Endothelial cell of umbilical vein (primary cell): Measurements from ENCODE around the gene ABCD3. TPM values are rescaled to one million over a fixed set of nuclear protein-coding genes. Genes with fewer than 3 reads are reported as not detected.

Source experiments
- BruUV-seq: library from RNA; stranded (reverse); fragments of 400-500 nt; replicated peaks from 2 replicates; lab custom pipeline; 2021; lab: Mats Ljungman, UMichigan
- CTCF ChIA-PET: fragments of 300-600, 350-600 bp; sonication (Branson Sonifier 250); formaldehyde crosslinking; loops from one replicate; lab custom pipeline; 2021; ENCODE audit warnings: antibody characterized with exemption, inconsistent platforms; lab: Charles Lee
- POLR2A ChIA-PET: fragments of 300-600, 350-600 bp; sonication (Branson Sonifier 250); formaldehyde crosslinking; loops from one replicate; lab custom pipeline; 2021; ENCODE audit warnings: antibody characterized with exemption, inconsistent platforms; lab: Charles Lee
- DNase-seq: peaks from one replicate; pipeline ENCODE4 v3.0.0-alpha.2; 2011; ENCODE audit warnings: low read depth, low spot score
- FAIRE-seq: peaks from 2 replicates; lab custom pipeline; 2011; peaks lifted over from hg19 to GRCh38; lab: Jason Lieb, UNC
- H2AFZ ChIP-seq: 2 replicates; pipeline ENCODE4 v1.6.0; 2012; ENCODE audit warnings: low read depth, low read length, control low read depth, inconsistent platforms
- H3K27ac ChIP-seq: 2 replicates; pipeline ENCODE4 v1.5.1; 2011; ENCODE audit warnings: low read depth, mild to moderate bottlenecking, control low read depth, low read length, moderate library complexity; ENCODE audit not compliant: insufficient read depth
- H3K27me3 ChIP-seq, 2 experiments: 2 replicates each; pipeline versions ENCODE4 v1.6.0 to v1.6.1; 2011; ENCODE audit warnings: low read length in 2 of 2, mixed read lengths in 1 of 2; ENCODE audit not compliant: control insufficient read depth in 2 of 2, insufficient read depth in 2 of 2
- H3K36me3 ChIP-seq, 2 experiments: 2 replicates in 1 of 2; 3 replicates in 1 of 2; pipeline ENCODE4 v1.5.1; 2011; ENCODE audit warnings: low read length in 2 of 2, mild to moderate bottlenecking in 1 of 2, moderate library complexity in 1 of 2; ENCODE audit not compliant: control insufficient read depth in 2 of 2, insufficient read depth in 2 of 2; ENCODE audit errors: extremely low read depth in 1 of 2
- H3K4me1 ChIP-seq: 3 replicates; pipeline ENCODE4 v1.5.1; 2011; ENCODE audit warnings: mild to moderate bottlenecking, low read length; ENCODE audit not compliant: control insufficient read depth, insufficient read depth; ENCODE audit errors: extremely low read depth
- H3K4me2 ChIP-seq: 2 replicates; pipeline ENCODE4 v1.6.1; 2011; ENCODE audit warnings: low read length, control low read depth, mixed read lengths; ENCODE audit not compliant: insufficient read depth
- H3K4me3 ChIP-seq, 3 experiments: fragments of 200-600 bp in 1 of 3; sonication (generic), shearing (Covaris generic) in 1 of 3; replicated peaks in 1 of 3; 2 replicates each; pipeline ENCODE4 v1.5.1; 2011 to 2016; ENCODE audit warnings: control low read depth in 3 of 3, low read length in 3 of 3, mild to moderate bottlenecking in 2 of 3, inconsistent platforms in 1 of 3, low read depth in 1 of 3, moderate library complexity in 1 of 3; ENCODE audit not compliant: insufficient read depth in 1 of 3
- H3K79me2 ChIP-seq: 2 replicates; pipeline ENCODE4 v1.6.0; 2012; ENCODE audit warnings: low read length, inconsistent platforms; ENCODE audit not compliant: control insufficient read depth, insufficient read depth
- H3K9ac ChIP-seq: replicated peaks from 2 replicates; pipeline ENCODE3; 2011; ENCODE audit warnings: low read length, control low read depth; ENCODE audit not compliant: insufficient read depth; ENCODE audit errors: extremely low read depth
- H3K9me1 ChIP-seq: replicated peaks from 3 replicates; pipeline ENCODE4 v1.6.0; 2011; ENCODE audit warnings: mild to moderate bottlenecking, low read length; ENCODE audit not compliant: control insufficient read depth, insufficient read depth; ENCODE audit errors: extremely low read depth
- H3K9me3 ChIP-seq: replicated peaks from 2 replicates; pipeline ENCODE4 v1.5.1; 2012; ENCODE audit warnings: low read length, inconsistent platforms; ENCODE audit not compliant: control insufficient read depth, insufficient read depth
- H4K20me1 ChIP-seq: replicated peaks from 2 replicates; pipeline ENCODE3; 2011; ENCODE audit warnings: mild to moderate bottlenecking, low read length; ENCODE audit not compliant: control insufficient read depth, insufficient read depth; ENCODE audit errors: extremely low read depth
- CTCF ChIP-seq, 2 donors: IDR thresholded peaks; 1 replicate in 1 of 2; 2 replicates in 1 of 2; pipeline ENCODE4 v1.5.1; 2011; ENCODE audit warnings: low read length in 2 of 2, mild to moderate bottlenecking in 2 of 2, moderate library complexity in 2 of 2, control low read depth in 1 of 2, inconsistent platforms in 1 of 2, low read depth in 1 of 2; ENCODE audit not compliant: insufficient read depth in 1 of 2; ENCODE audit errors: extremely low read depth in 1 of 2
- EZH2 ChIP-seq: IDR thresholded peaks from 2 replicates; pipeline ENCODE4 v1.6.1; 2012; ENCODE audit warnings: borderline replicate concordance, low read depth, mild to moderate bottlenecking, moderate library complexity, low read length, inconsistent platforms; ENCODE audit not compliant: severe bottlenecking
- FOS ChIP-seq: IDR thresholded peaks from 2 replicates; pipeline ENCODE4 v1.6.1; 2011; ENCODE audit warnings: mild to moderate bottlenecking, low read length, moderate library complexity, borderline replicate concordance; ENCODE audit not compliant: insufficient read depth
- GATA2 ChIP-seq: IDR thresholded peaks from 2 replicates; pipeline ENCODE4 v1.7.0; 2011; ENCODE audit warnings: low read depth, mild to moderate bottlenecking, moderate library complexity, mixed read lengths, low read length; ENCODE audit not compliant: insufficient read length, insufficient read depth
- JUN ChIP-seq: IDR thresholded peaks from 2 replicates; pipeline ENCODE4 v1.6.1; 2011; ENCODE audit warnings: borderline replicate concordance, low read depth; ENCODE audit not compliant: insufficient read length, insufficient read depth
- MAX ChIP-seq: IDR thresholded peaks from 2 replicates; pipeline ENCODE4 v1.6.1; 2011; ENCODE audit not compliant: insufficient read depth, insufficient read length
- MYC ChIP-seq: IDR thresholded peaks from one replicate; pipeline ENCODE4 v1.6.1; 2011; ENCODE audit warnings: mild to moderate bottlenecking, low read depth, low read length
- POLR2A ChIP-seq: IDR thresholded peaks from 2 replicates; pipeline ENCODE4 v1.6.1; 2012; ENCODE audit warnings: low read depth, mild to moderate bottlenecking, control low read depth, low read length
- POLR2AphosphoS5 ChIP-seq: IDR thresholded peaks from 2 replicates; pipeline ENCODE4 v1.6.1; 2012; ENCODE audit warnings: low read depth, mild to moderate bottlenecking, control low read depth, low read length, moderate library complexity; ENCODE audit not compliant: insufficient read depth
- dilution Hi-C: fragments of 300-500 bp; cut with MboI; formaldehyde crosslinking; loops from one replicate; pipeline ENCODE4 v1.15.0; 2019; ENCODE audit warnings: low sequenced_read_pairs; ENCODE audit not compliant: extremely low pct_ligation_motif_present
- intact Hi-C: fragments of 100-400 bp; cut with micrococcal nuclease; formaldehyde crosslinking; loops from one replicate; pipeline ENCODE4 v1.10.0; 2022
- polyA plus RNA-seq, 4 experiments: library from polyadenylated mRNA; depleted of rRNA in 3 of 4; stranded (reverse) in 3 of 4; unstranded in 1 of 4; fragments of >200 nt; gene quantifications; 2 replicates each; pipeline versions ENCODE4 v1.2.1 to v1.2.3, GENCODE V29; 2011 to 2012; ENCODE audit warnings: missing spikeins in 1 of 4
- total RNA-seq: library from RNA; stranded (reverse); gene quantifications from 2 replicates; pipeline ENCODE4 v1.2.3, GENCODE V29; 2021

The ABCD3 gene
- total and polyA plus RNA-seq, 2 donors (not counting 3 experiments of a cell fraction or from before 2014, with no cell fraction given) = 6.3 to 31.6 TPM

DNA sequence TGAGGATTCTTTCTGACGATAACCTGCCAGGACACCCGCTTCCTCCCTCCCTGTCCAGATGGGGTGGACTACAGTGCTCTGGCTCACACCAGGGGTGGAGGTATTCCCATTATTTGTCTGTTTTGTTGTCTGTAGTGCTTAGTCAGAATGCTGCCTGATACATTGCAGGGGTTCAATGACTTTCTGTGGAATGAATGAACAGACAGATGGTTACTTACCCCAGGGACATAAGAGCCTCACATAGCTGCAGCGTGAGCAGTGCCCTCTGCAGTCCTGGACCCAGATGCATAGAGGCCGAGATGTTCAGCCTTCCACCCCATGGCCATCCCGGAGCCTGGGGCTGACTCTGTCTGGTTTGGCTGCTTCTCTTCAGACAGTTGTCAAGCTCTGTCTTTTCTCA is 136.4 kb downstream of the ABCD3 start:
- no TSS peak for BruUV-seq
- intact Hi-C loops (no loop called here), dilution Hi-C loops (no loop called here)
- ChIA-PET POLR2A (no interaction called here), CTCF (interaction anchor here (1.1 kb wide), 1 partner anchor 13 kb away, joined by 3 read pairs; the partner anchor contains the start of gene F3)
- no peaks in the 10 kb centered on the region for H3K4me1 ChIP-seq
- FAIRE-seq (no peak), DNase-seq (no peak)
- H3K9me3 ChIP-seq = no peaks in the 10 kb centered on the region
- no peak overlapping the region for H3K9ac ChIP-seq
- no peak overlapping the region for H2AFZ ChIP-seq
- TF ChIP-seq MYC = no peak
- no peak for TF ChIP-seq GATA2
- TF ChIP-seq MAX = no peak
- TF ChIP-seq FOS = no peak
- TF ChIP-seq POLR2AphosphoS5 = no peak
- TF ChIP-seq JUN = no peak
- TF ChIP-seq POLR2A = no peak
- TF ChIP-seq EZH2 = no peak
- no peak for TF ChIP-seq CTCF (IDR thresholded peaks at IDR 0.05; ENCODE audit: extremely low read depth in 1 of 2, insufficient read depth in 1 of 2, low read depth in 1 of 2, low read length in 2 of 2)
- no peak overlapping the region for H3K4me3 ChIP-seq
- no peaks in the 10 kb centered on the region for H3K9me1 ChIP-seq
- no peaks in the 10 kb centered on the region for H3K36me3 ChIP-seq
- H3K4me2 ChIP-seq = no peak overlapping the region
- no peaks in the 10 kb centered on the region for H3K79me2 ChIP-seq
- no peak overlapping the region for H3K27ac ChIP-seq
- H3K27me3 ChIP-seq = peaks cover 0 to 1% of the 10 kb centered on the region in 2 experiments
- no peaks in the 10 kb centered on the region for H4K20me1 ChIP-seq
